Neuronal stem cell (in vitro differentiated cells): ENCODE measurements around the gene PIAS4.
A peak's percentile ranks its signal among the peaks of the same experiment; 100 is the strongest.

ENCODE experiments used
- DNase-seq: peaks from one replicate; pipeline ENCODE4 v3.0.0-alpha.2; 2013; ENCODE audit warnings: low spot score
- H2AFZ ChIP-seq: one replicate; pipeline ENCODE4 v1.6.1; 2013; ENCODE audit warnings: mild to moderate bottlenecking, low read length, inconsistent platforms
- H2AK5ac ChIP-seq: 2 replicates; pipeline ENCODE4 v1.6.1; 2013; ENCODE audit warnings: low read depth, mild to moderate bottlenecking, inconsistent platforms, low read length, moderate library complexity, mixed read lengths
- H2BK120ac ChIP-seq: 2 replicates; pipeline ENCODE4 v1.6.1; 2013; ENCODE audit warnings: low read depth, mild to moderate bottlenecking, inconsistent platforms, low read length, moderate library complexity, mixed read lengths
- H2BK12ac ChIP-seq: one replicate; pipeline ENCODE4 v1.6.1; 2013; ENCODE audit warnings: low read length, inconsistent platforms
- H2BK15ac ChIP-seq: 2 replicates; pipeline ENCODE4 v1.6.1; 2013; ENCODE audit warnings: mild to moderate bottlenecking, low read length, inconsistent platforms, mixed read lengths
- H2BK5ac ChIP-seq: one replicate; pipeline ENCODE4 v1.6.1; 2013; ENCODE audit warnings: inconsistent platforms, mild to moderate bottlenecking, low read length, moderate library complexity
- H3K14ac ChIP-seq: one replicate; pipeline ENCODE4 v1.6.1; 2013; ENCODE audit warnings: low read length, inconsistent platforms
- H3K18ac ChIP-seq: 2 replicates; pipeline ENCODE4 v1.6.1; 2013; ENCODE audit warnings: low read length, inconsistent platforms
- H3K23ac ChIP-seq: 2 replicates; pipeline ENCODE4 v1.6.1; 2013; ENCODE audit warnings: low read depth, mild to moderate bottlenecking, mixed read lengths, low read length, inconsistent platforms; ENCODE audit not compliant: poor library complexity
- H3K27ac ChIP-seq: replicated peaks from 3 replicates; pipeline ENCODE4 v1.5.1; 2013; ENCODE audit warnings: low read length, inconsistent platforms
- H3K27me3 ChIP-seq, 3 experiments: 2 replicates each; pipeline ENCODE4 v1.6.1; 2013; ENCODE audit warnings: low read length in 3 of 3, mild to moderate bottlenecking in 2 of 3, inconsistent platforms in 1 of 3, low read depth in 1 of 3, mixed read lengths in 1 of 3, moderate library complexity in 1 of 3; ENCODE audit not compliant: control insufficient read depth in 3 of 3, insufficient read depth in 3 of 3
- H3K36me3 ChIP-seq, 2 donors: replicated peaks in 1 of 2; 2 replicates each; pipeline ENCODE4 v1.6.1; 2013; ENCODE audit warnings: low read length in 2 of 2; ENCODE audit not compliant: control insufficient read depth in 2 of 2, insufficient read depth in 2 of 2
- H3K4ac ChIP-seq: 2 replicates; pipeline ENCODE4 v1.6.1; 2013; ENCODE audit warnings: inconsistent platforms, mild to moderate bottlenecking, low read length, moderate library complexity
- H3K4me1 ChIP-seq, 2 donors: 1 replicate in 1 of 2; 2 replicates in 1 of 2; pipeline ENCODE4 v1.6.1; 2013; ENCODE audit warnings: low read length in 2 of 2, low read depth in 1 of 2; ENCODE audit not compliant: control insufficient read depth in 2 of 2, insufficient read depth in 1 of 2
- H3K4me2 ChIP-seq: one replicate; pipeline ENCODE4 v1.6.1; 2013; ENCODE audit warnings: mild to moderate bottlenecking, low read length, inconsistent platforms; ENCODE audit not compliant: insufficient read depth, poor library complexity, severe bottlenecking
- H3K4me3 ChIP-seq, 2 donors: 2 replicates each; pipeline ENCODE4 v1.5.1; 2013; ENCODE audit warnings: low read length in 2 of 2, mild to moderate bottlenecking in 2 of 2, inconsistent platforms in 1 of 2, moderate library complexity in 1 of 2
- H3K79me1 ChIP-seq: one replicate; pipeline ENCODE4 v1.6.1; 2013; ENCODE audit warnings: low read depth, mild to moderate bottlenecking, inconsistent platforms, low read length, moderate library complexity
- H3K9ac ChIP-seq: one replicate; pipeline ENCODE4 v1.6.1; 2013; ENCODE audit warnings: mild to moderate bottlenecking, low read depth, low read length, inconsistent platforms; ENCODE audit not compliant: poor library complexity
- H3K9me3 ChIP-seq, 2 donors: replicated peaks in 1 of 2; 2 replicates each; pipeline versions ENCODE3 to v1.6.1; 2013; ENCODE audit warnings: low read length in 2 of 2, mild to moderate bottlenecking in 2 of 2, inconsistent platforms in 1 of 2, low read depth in 1 of 2, mixed read lengths in 1 of 2, moderate library complexity in 1 of 2; ENCODE audit not compliant: control insufficient read depth in 2 of 2, insufficient read depth in 1 of 2
- H4K8ac ChIP-seq: one replicate; pipeline ENCODE4 v1.6.1; 2013; ENCODE audit warnings: low read depth, mild to moderate bottlenecking, inconsistent platforms, low read length, moderate library complexity
- H4K91ac ChIP-seq: one replicate; pipeline ENCODE4 v1.6.1; 2013; ENCODE audit warnings: low read length, low read depth, mild to moderate bottlenecking, inconsistent platforms; ENCODE audit not compliant: poor library complexity
- WGBS, 2 donors: extraction: QIAGEN DNeasy Blood & Tissue Kit; methylation state at CpG; one replicate each; pipeline ENCODE4 v1.1.7; 2013; ENCODE audit warnings: missing lambda C conversion rate in 2 of 2, mixed read lengths in 1 of 2; ENCODE audit not compliant: insufficient read length in 2 of 2, insufficient replicate concordance in 1 of 2; ENCODE audit errors: extremely low coverage in 2 of 2; 5-methylcytosine and 5-hydroxymethylcytosine counted together

Gene PIAS4

GRCh38 chr19:3961007-3961406, 46.5 kb upstream of the PIAS4 start:
- no peak overlapping the region for H3K27ac ChIP-seq
- H3K79me1 ChIP-seq, result peaks cover 26% of the 10 kb centered on the region
- no peak overlapping the region for H3K9ac ChIP-seq
- H3K9me3 ChIP-seq, result peaks cover 0 to 2% of the 10 kb centered on the region in 2 donors
- no peak overlapping the region for H2BK5ac ChIP-seq
- peaks cover 62 to 86% of the 10 kb centered on the region in 2 donors for H3K36me3 ChIP-seq
- peak overlapping the region; percentile 55 for H3K23ac ChIP-seq
- no peak overlapping the region for H3K14ac ChIP-seq
- H3K27me3 ChIP-seq, result no peaks in the 10 kb centered on the region
- H4K8ac ChIP-seq, result no peak overlapping the region
- H3K4me1 ChIP-seq, result no peaks in the 10 kb centered on the region
- no peak for DNase-seq
- H2AK5ac ChIP-seq, result no peak overlapping the region
- no peak overlapping the region for H3K4ac ChIP-seq
- H2AFZ ChIP-seq, result no peak overlapping the region
- H4K91ac ChIP-seq, result no peak overlapping the region
- peak overlapping the region; percentile 58 for H2BK12ac ChIP-seq
- no peak overlapping the region for H3K4me3 ChIP-seq
- no peak overlapping the region for H2BK120ac ChIP-seq
- peak overlapping the region; percentile 38 for H3K18ac ChIP-seq
- no CpG with 5 or more reads among the region's 24 CpGs for WGBS, 2 donors
- H2BK15ac ChIP-seq, result no peak overlapping the region
- H3K4me2 ChIP-seq, result no peak overlapping the region

- Histone ChIP-seq H3K4ac (no peak overlapping the region), H3K18ac (no peak overlapping the region), H3K4me1 (peaks cover 4 to 14% of the 10 kb centered on the region in 2 donors), H3K79me1 (peaks cover 34% of the 10 kb centered on the region), H2BK120ac (no peak overlapping the region), H3K27ac (no peak overlapping the region), H4K8ac (no peak overlapping the region), H3K36me3 (peaks cover 70 to 91% of the 10 kb centered on the region in 2 donors), H3K4me3 (no peak overlapping the region), H2AK5ac (no peak overlapping the region), H3K27me3 (no peaks in the 10 kb centered on the region), H2BK12ac (no peak overlapping the region), H2BK15ac (no peak overlapping the region), H3K14ac (no peak overlapping the region), H3K9ac (no peak overlapping the region), H3K4me2 (no peak overlapping the region), H2AFZ (no peak overlapping the region), H3K9me3 (peaks cover 0 to 2% of the 10 kb centered on the region in 2 donors), H3K23ac (peak overlapping the region; percentile 73), H2BK5ac (peak overlapping the region; percentile 13), H4K91ac (no peak overlapping the region)
- WGBS, 2 donors, result no CpG with 5 or more reads among the region's 35 CpGs
- DNase-seq, result no peak
Observed at GRCh38 chr19:3963458-3964255, 43.9 kb upstream of the PIAS4 start.

DNA sequence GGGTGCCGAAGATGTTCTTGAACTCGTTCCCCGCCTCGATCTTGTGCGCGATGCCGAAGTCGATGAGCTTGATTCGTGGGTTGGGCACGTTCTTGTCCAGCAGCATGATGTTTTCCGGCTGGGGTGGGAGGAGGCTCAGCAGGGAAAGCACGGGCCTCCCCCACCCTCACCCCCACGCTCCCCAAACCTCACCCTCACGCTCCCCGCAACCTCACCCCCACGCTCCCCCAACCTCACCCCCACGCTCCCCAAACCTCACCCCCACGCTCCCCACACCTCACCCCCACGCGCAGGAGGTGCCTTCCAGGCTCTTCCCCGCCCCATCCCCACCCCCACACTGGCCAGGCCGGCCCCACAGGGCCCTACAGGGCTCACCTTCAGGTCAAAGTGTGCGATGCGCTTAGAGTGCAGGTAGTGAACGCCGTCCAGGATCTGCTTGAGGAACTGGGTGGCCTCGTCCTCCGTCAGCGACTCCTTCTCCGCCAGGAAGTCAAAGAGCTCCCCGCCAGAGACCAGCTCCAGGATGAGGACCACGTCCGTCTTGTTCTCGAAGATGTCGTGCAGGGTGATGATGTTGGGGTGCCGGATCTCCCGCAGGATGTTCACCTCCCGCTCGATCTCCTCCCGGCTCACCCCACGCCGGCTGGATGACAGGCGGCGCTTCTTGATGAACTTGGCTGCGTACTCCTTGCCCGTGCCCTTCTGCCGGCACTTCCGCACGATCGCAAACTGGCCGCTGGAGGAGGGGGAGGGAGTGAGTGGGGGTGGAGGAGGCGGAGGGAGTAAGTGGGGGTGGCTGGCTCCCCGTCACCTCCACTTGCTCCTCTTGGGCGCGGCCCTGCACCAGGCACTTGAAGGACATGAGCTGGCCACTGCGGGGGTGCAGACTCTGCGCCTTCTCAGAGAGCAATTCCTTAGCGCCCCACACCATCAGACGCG, 43.0 kb upstream of the PIAS4 start:
- Histone ChIP-seq H3K27ac (no peak overlapping the region), H3K18ac (peak overlapping the region; percentile 11), H2BK5ac (no peak overlapping the region), H2BK12ac (no peak overlapping the region), H3K23ac (peak overlapping the region; percentile 73), H3K9ac (peak overlapping the region; percentile 4), H3K36me3 (peaks cover 63 to 88% of the 10 kb centered on the region in 2 donors), H3K4ac (no peak overlapping the region), H3K4me1 (peaks cover 12 to 18% of the 10 kb centered on the region in 2 donors), H3K14ac (no peak overlapping the region), H4K8ac (no peak overlapping the region), H3K79me1 (peaks cover 29% of the 10 kb centered on the region), H3K4me3 (no peak overlapping the region), H2AK5ac (no peak overlapping the region), H2AFZ (no peak overlapping the region), H4K91ac (no peak overlapping the region), H3K9me3 (peaks cover 0 to 2% of the 10 kb centered on the region in 2 donors), H3K27me3 (no peaks in the 10 kb centered on the region), H3K4me2 (no peak overlapping the region), H2BK15ac (no peak overlapping the region), H2BK120ac (no peak overlapping the region)
- WGBS, 2 donors, result no CpG with 5 or more reads among the region's 60 CpGs
- DNase-seq, result no peak
